GM19025 (cell line): ENCODE data around the gene MRPS18B.
A peak's percentile ranks its signal among the peaks of the same experiment; 100 is the strongest.
"Not testable (repeated sequence)": the region's sequence is repeated elsewhere in the genome, so short reads cannot be mapped to it uniquely, and the experiment has no call there.

Experiments
- ATAC-seq: cut with Tn5 transposase; IDR thresholded peaks from one replicate; pipeline ENCODE4 v1.9.1; 2021; ENCODE audit warnings: mild to moderate bottlenecking, low read depth, moderate library complexity; ENCODE audit not compliant: unreplicated experiment

The MRPS18B gene

GRCh38 chr6:30617565-30618269 lies at the start of gene MRPS18B:
MRPS18B (plus strand) TSS chr6:30617840; CDS start chr6:30617866, 26 bp downstream.
- ATAC-seq = peak; percentile 75

GRCh38 chr6:30568245-30568644 lies 49.4 kb upstream of the MRPS18B start:
- no peak for ATAC-seq

- no peak for ATAC-seq
Measured at GRCh38 chr6:30570263-30570662, 47.4 kb upstream of the MRPS18B start.

DNA sequence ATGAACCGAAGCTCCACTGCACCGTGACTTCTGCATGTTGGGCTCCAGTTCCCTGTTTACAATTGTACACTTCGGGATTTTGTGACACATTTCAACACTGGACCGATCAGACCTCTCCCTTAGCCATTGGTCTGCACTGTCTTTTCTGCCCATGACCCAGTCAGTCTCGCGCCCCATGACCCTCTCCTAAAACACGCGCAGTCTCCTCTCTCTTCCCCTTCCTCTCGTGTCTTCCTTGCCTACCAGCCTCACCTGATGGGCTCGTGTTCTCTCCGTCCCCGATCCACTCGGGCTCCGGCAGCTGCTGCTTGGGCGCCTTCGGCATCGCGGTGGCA lies 46.9 kb upstream of the MRPS18B start:
- peak; percentile 19 for ATAC-seq

GRCh38 chr6:30571075-30571761 lies 46.4 kb upstream of the MRPS18B start, which contains the start of gene ABCF1:
ABCF1 (plus strand) TSS chr6:30571442; CDS start chr6:30571488, 46 bp downstream.
- ATAC-seq = peak; percentile 89

GRCh38 chr6:30571762-30572082 lies 45.9 kb upstream of the MRPS18B start:
- ATAC-seq = no peak

GRCh38 chr6:30572148-30572547 lies 45.5 kb upstream of the MRPS18B start:
- no peak for ATAC-seq

DNA sequence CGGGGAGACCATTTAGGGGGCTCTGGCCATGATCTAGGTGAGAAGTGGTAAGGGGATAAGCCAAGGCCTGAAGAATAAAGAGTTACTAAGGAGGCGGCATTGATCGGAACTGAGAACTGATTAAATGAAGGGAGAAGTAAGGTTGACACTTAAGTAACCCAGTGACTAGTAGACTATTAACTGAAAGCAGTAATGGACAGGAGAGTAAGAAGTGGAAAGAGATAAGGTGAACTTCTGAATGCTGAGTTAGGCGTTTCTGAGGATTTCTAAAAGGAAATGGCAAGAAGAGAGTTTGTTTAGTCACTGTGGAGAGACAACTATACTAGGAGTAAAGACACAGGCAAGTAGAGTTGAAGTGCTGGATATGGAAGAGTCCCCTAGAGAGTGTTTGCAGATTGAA lies 44.5 kb upstream of the MRPS18B start:
- no peak for ATAC-seq

GRCh38 chr6:30578051-30578450 lies 39.6 kb upstream of the MRPS18B start:
- ATAC-seq = no peak

DNA sequence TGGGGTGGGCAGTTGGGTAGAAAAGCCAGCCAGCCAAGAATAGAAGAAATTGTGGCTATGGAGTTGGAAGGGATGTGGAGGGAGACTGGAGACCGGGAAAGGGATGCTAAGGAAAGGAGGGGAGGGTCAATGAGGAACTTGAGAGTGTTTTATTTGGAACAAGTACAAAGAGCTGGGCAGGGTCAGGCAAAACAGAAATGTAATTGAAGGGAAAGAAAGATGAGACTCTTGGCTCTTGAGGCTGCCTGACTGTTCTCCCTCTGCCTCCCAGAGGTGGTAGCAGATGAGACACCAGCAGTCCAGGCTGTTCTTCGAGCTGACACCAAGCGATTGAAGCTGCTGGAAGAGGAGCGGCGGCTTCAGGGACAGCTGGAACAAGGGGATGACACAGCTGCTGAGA lies 33.7 kb upstream of the MRPS18B start:
- ATAC-seq = no peak

GRCh38 chr6:30589754-30590358 lies 27.8 kb upstream of the MRPS18B start:
- no peak for ATAC-seq

DNA sequence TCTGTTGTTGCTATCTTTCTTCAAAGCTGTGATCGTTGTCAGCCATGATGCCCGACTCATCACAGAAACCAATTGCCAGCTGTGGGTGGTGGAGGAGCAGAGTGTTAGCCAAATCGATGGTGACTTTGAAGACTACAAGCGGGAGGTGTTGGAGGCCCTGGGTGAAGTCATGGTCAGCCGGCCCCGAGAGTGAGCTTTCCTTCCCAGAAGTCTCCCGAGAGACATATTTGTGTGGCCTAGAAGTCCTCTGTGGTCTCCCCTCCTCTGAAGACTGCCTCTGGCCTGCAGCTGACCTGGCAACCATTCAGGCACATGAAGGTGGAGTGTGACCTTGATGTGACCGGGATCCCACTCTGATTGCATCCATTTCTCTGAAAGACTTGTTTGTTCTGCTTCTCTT lies 27.1 kb upstream of the MRPS18B start:
- no peak for ATAC-seq

DNA sequence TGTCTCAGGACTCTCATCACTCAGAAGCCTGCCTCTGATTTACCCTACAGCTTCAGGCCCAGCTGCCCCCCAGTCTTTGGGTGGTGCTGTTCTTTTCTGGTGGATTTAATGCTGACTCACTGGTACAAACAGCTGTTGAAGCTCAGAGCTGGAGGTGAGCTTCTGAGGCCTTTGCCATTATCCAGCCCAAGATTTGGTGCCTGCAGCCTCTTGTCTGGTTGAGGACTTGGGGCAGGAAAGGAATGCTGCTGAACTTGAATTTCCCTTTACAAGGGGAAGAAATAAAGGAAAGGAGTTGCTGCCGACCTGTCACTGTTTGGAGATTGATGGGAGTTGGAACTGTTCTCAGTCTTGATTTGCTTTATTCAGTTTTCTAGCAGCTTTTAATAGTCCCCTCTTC lies 26.6 kb upstream of the MRPS18B start:
- no peak for ATAC-seq

- ATAC-seq = no peak
Measured at GRCh38 chr6:30592287-30592686, 25.4 kb upstream of the MRPS18B start.

DNA sequence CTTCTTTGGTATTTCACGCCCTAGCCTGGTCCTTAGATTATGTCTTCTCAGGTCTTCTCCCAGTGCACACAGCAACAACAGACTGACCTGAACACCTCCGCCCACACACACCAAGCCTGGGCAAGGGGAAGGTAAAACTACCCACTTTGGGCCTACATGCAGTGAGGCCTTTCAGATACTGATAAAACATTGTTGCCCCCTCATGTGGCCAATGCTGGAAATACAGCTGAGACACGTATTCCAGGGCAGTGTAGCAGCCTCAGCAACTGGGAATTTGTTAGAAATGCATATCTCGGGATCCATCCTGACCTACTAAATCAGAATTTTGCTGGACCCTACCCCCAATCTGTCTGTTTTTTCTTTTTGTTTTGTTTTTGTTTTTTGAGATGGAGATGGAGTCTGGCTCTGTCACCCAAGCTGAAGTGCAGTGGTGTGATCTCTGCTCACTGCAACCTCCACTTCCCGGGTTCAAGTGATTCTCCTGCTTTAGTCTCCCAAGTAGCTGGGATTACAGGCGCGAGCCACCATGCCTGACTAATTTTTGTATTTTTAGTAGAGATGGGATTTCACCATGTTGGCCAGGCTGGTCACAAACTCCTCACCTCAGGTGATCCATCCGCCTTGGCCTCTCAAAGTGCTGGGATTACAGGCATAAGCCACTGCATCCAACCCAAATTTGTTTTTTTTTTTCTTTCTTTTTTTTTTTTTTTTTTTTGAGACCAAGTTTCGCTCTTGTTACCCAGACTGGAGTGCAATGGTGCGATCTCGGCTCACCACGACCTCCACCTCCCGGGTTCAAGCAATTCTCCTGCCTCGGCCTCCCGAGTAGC lies 20.1 kb upstream of the MRPS18B start:
- not testable (repeated sequence) for ATAC-seq

GRCh38 chr6:30598912-30599624 lies 18.6 kb upstream of the MRPS18B start:
- no peak for ATAC-seq

GRCh38 chr6:30599625-30600324 lies 17.9 kb upstream of the MRPS18B start:
- no peak for ATAC-seq

DNA sequence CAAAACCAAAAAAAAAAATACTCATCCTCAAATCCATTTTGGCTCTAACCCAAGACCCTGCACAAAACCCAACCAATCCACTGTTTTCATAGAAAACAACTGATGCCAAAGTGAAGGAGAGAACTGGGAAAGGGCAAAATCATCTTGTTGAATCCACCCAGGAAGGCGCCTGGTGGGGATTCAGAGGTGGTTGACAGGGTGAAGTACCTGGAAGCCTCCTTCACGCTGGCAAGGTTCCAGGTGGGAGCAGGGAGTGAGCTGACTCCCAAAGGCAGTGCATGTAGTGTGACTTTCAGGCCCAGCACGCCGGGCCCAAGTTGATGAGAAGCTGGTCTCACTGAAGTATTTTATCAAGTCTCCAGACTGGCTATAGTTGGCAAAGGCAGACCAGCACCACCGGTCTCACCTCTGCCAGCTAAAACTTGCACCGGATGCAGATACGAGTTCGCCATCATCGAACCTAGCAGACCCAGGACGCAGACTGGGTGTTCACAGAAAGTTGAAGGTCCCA lies 17.1 kb upstream of the MRPS18B start:
- ATAC-seq = no peak

GRCh38 chr6:30601436-30601814 lies 16.2 kb upstream of the MRPS18B start:
- ATAC-seq = no peak
